GM12878 (cell line): ENCODE measurements around the gene CD68. TPM values are rescaled to one million over a fixed set of nuclear protein-coding genes. Genes with fewer than 3 reads are reported as not detected.

Experiments
- ATAC-seq: fragments of 200-7000 bp; cut with Tn5 transposase; 3 replicates; pipeline ENCODE4 v1.9.1; 2020; ENCODE audit warnings: mild to moderate bottlenecking, moderate library complexity
- BruUV-seq: library from RNA; stranded (reverse); fragments of 400-500 nt; replicated peaks from 2 replicates; lab custom pipeline; 2021; lab: Mats Ljungman, UMichigan
- CTCF ChIA-PET: fragments of 300-600 bp; sonication (Branson Sonifier 250); formaldehyde crosslinking; extraction: SDS; loops from one replicate; lab custom pipeline; 2021; ENCODE audit warnings: inconsistent platforms; lab: Yijun Ruan, JAX
- POLR2A ChIA-PET: fragments of 350-600 bp; formaldehyde crosslinking; extraction: SDS; loops from one replicate; lab custom pipeline; 2021; ENCODE audit warnings: inconsistent platforms; lab: Charles Lee
- RAD21 ChIA-PET: fragments of 300-600 bp; sonication (Branson Sonifier 250); formaldehyde crosslinking; loops from one replicate; lab custom pipeline; 2023; ENCODE audit warnings: antibody characterized with exemption; ENCODE audit not compliant: unreplicated experiment; lab: Charles Lee
- SMC1A ChIA-PET: fragments of 300-600 bp; sonication (Branson Sonifier 250); formaldehyde crosslinking; loops from one replicate; lab custom pipeline; 2023; ENCODE audit not compliant: unreplicated experiment, uncharacterized antibody; lab: Charles Lee
- DNase-seq: peaks from one replicate; pipeline ENCODE4 v3.0.0-alpha.2; 2011; ENCODE audit warnings: low read depth, low spot score
- FAIRE-seq: peaks from 3 replicates; lab custom pipeline; 2011; peaks lifted over from hg19 to GRCh38; lab: Jason Lieb, UNC
- H2AFZ ChIP-seq: 2 replicates; pipeline ENCODE4 v1.6.0; 2011; ENCODE audit warnings: low read depth, low read length, control low read depth; ENCODE audit not compliant: control insufficient read depth
- H3K27ac ChIP-seq: 2 replicates; pipeline ENCODE4 v1.5.1; 2011; ENCODE audit warnings: control low read depth; ENCODE audit not compliant: control insufficient read depth, insufficient read depth
- H3K27me3 ChIP-seq, 2 experiments: replicated peaks in 1 of 2; 2 replicates each; pipeline versions ENCODE4 v1.6.0 to v1.6.1; 2011; ENCODE audit warnings: low read length in 1 of 2; ENCODE audit not compliant: control insufficient read depth in 2 of 2, insufficient read depth in 2 of 2
- H3K36me3 ChIP-seq, 2 experiments: 2 replicates each; pipeline ENCODE4 v1.5.1; 2011; ENCODE audit warnings: low read length in 1 of 2; ENCODE audit not compliant: control insufficient read depth in 2 of 2, insufficient read depth in 2 of 2
- H3K4me1 ChIP-seq: 2 replicates; pipeline ENCODE4 v1.6.1; 2011; ENCODE audit warnings: mild to moderate bottlenecking, low read length, moderate library complexity, mixed read lengths; ENCODE audit not compliant: control insufficient read depth, insufficient read depth
- H3K4me2 ChIP-seq: 2 replicates; pipeline ENCODE4 v1.6.0; 2011; ENCODE audit warnings: control low read depth; ENCODE audit not compliant: control insufficient read depth, insufficient read depth
- H3K4me3 ChIP-seq: fragments of 200-600 bp; sonication (generic); 2 replicates; pipeline ENCODE4 v1.5.1; 2016
- H3K79me2 ChIP-seq: 2 replicates; pipeline ENCODE4 v1.6.0; 2011; ENCODE audit warnings: low read length; ENCODE audit not compliant: control insufficient read depth, insufficient read depth
- H3K9ac ChIP-seq: 2 replicates; pipeline ENCODE4 v1.8.0; 2011; ENCODE audit warnings: low read length, control low read depth, mixed read lengths; ENCODE audit not compliant: control insufficient read depth, insufficient read depth
- H3K9me3 ChIP-seq: replicated peaks from 3 replicates; pipeline ENCODE4 v1.5.1; 2011; ENCODE audit warnings: mild to moderate bottlenecking, low read length; ENCODE audit not compliant: control insufficient read depth, insufficient read depth
- H4K20me1 ChIP-seq: 2 replicates; pipeline ENCODE4 v1.6.0; 2011; ENCODE audit not compliant: control insufficient read depth, insufficient read depth
- BACH1 ChIP-seq: fragments of 450-650 bp; IDR thresholded peaks from 2 replicates; pipeline ENCODE4 v1.6.1; 2017; ENCODE audit warnings: mild to moderate bottlenecking, borderline replicate concordance
- BMI1 ChIP-seq: fragments of 450-650 bp; IDR thresholded peaks from 2 replicates; pipeline ENCODE4 v1.6.1; 2016; ENCODE audit warnings: mild to moderate bottlenecking, moderate library complexity, borderline replicate concordance
- MLLT1 ChIP-seq: fragments of 450-650 bp; IDR thresholded peaks from 2 replicates; pipeline ENCODE4 v1.6.1; 2016; ENCODE audit warnings: mild to moderate bottlenecking
- NR2C1 ChIP-seq: fragments of 450-650 bp; IDR thresholded peaks from 2 replicates; pipeline ENCODE4 v1.6.1; 2017; ENCODE audit warnings: antibody characterized with exemption, mild to moderate bottlenecking, moderate library complexity
- POLR2A ChIP-seq: IDR thresholded peaks from 2 replicates; pipeline ENCODE4 v1.6.1; 2011; ENCODE audit warnings: low read depth, mild to moderate bottlenecking, low read length
- RAD21 ChIP-seq: IDR thresholded peaks from 2 replicates; pipeline ENCODE4 v1.6.1; 2011; ENCODE audit warnings: mild to moderate bottlenecking, low read depth, low read length, moderate library complexity; ENCODE audit not compliant: insufficient read depth
- TAF1 ChIP-seq: IDR thresholded peaks from 2 replicates; pipeline ENCODE4 v1.6.1; 2011; ENCODE audit warnings: mild to moderate bottlenecking, low read depth, low read length, borderline replicate concordance
- WRNIP1 ChIP-seq: IDR thresholded peaks from 2 replicates; pipeline ENCODE4 v1.6.1; 2011; ENCODE audit warnings: low read depth, low read length, improper control_type of control experiment, borderline replicate concordance
- YBX1 ChIP-seq: fragments of 450-650 bp; IDR thresholded peaks from 2 replicates; pipeline ENCODE4 v1.6.1; 2016; ENCODE audit warnings: antibody characterized with exemption
- ZNF384 ChIP-seq: IDR thresholded peaks from 2 replicates; pipeline ENCODE4 v1.6.1; 2012; ENCODE audit warnings: low read depth, mild to moderate bottlenecking, low read length, improper control_type of control experiment, borderline replicate concordance
- WGBS: methylation state at CpG from one replicate; pipeline ENCODE4 v1.1.6; 2016; ENCODE audit warnings: low lambda C conversion rate; ENCODE audit not compliant: insufficient replicate concordance, insufficient coverage; ENCODE audit errors: missing lambda C conversion rate; 5-methylcytosine and 5-hydroxymethylcytosine counted together
- in situ Hi-C: fragments of 300-500 bp; cut with MboI; formaldehyde crosslinking; loops from 9 replicates; pipeline ENCODE4 v1.14.3; 2018; ENCODE audit warnings: mixed read lengths
- intact Hi-C: fragments of 100-400 bp; cut with micrococcal nuclease; formaldehyde crosslinking; loops from one replicate; pipeline ENCODE4 v1.14.2; 2022; ENCODE audit not compliant: unreplicated experiment
- polyA plus RNA-seq, 11 experiments: library from polyadenylated mRNA; depleted of rRNA in 4 of 11; unstranded in 6 of 11; stranded (reverse) in 5 of 11; fragments of >200 nt; fragmentation: Nextera tagmentation in 4 of 11; fragmentation: Illumina TruSeq in 1 of 11; extraction: Ambion mirVana in 4 of 11; extraction: Trizol in 1 of 11; gene quantifications; 1 replicate in 1 of 11; 2 replicates in 10 of 11; pipeline versions ENCODE4 v1.2.1 to v1.2.3, GENCODE V29; 2011 to 2016; ENCODE audit warnings: inconsistent platforms in 2 of 11, missing spikeins in 2 of 11, low read depth in 1 of 11
- total RNA-seq, 4 experiments: library from RNA; depleted of rRNA in 3 of 4; stranded (reverse); fragments of >200 nt in 3 of 4; fragmentation: Illumina TruSeq in 1 of 4; extraction: Trizol in 1 of 4; gene quantifications; 2 replicates each; pipeline versions ENCODE4 v1.2.1 to v1.2.3, GENCODE V29; 2013 to 2021

The CD68 gene
- total and polyA plus RNA-seq, 10 of the 15 experiments (the other 5 are each of a cell fraction or from before 2014, with no cell fraction given) = 2.6 to 6.9 (median 3.8) TPM

DNA sequence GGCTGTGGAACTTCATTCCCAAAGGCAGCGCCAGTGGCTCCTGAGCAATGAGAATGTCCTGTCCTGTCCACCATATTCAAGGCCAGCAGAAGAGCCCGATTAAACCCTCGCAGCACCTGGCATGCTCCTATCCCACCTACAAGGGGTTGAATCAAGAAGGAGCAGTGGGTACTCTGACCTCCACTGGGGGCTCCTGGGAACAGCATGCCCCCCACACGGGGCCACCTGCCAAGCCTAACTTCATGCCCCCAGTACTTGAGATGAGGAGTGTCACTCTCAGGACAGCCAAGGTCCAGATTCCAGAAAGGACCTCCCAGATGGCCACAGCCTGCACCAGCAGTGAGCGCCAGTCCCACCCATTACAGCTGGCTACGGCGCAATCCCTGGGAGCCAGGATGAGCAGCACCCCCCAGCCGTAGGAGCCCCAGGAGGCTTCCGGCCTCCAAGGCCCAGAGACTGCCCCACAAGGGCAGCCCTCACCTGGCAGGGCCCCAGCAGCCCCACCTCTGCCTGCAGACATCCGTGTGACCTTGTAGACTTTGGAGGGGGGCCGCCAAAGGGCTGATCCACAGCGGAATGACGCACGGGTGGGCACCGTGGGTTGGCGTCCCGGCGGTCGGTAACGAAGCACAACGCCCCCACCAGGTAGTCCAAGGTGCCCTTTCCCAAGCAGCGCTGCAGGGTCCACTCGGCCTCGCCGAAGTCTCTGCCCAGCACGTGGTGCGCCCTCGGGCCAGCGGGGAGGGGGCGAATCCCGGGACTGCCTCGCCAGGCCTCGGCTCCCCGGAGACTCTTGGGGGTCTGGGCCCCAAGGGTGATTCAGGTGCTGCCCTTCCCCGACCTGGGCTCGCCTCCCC is 3.2 kb downstream of the CD68 start:
- 97% methylated on average over 24 of the region's 36 CpGs for WGBS
- ChIA-PET RAD21 (interaction anchor here (1.4 to 4.0 kb wide), 5 partner anchors 9 to 146 kb away, joined by 6 to 43 read pairs (median 9); partner anchors contain the start of genes FXR2, SENP3, TP53 and WRAP53), POLR2A (interaction anchor here (1.4 to 3.6 kb wide), 3 partner anchors 9 to 104 kb away, joined by 9 to 39 read pairs (median 31); partner anchors contain the start of genes SAT2, TP53 and WRAP53), SMC1A (interaction anchor here (1.0 to 4.6 kb wide), 5 partner anchors 7 to 104 kb away, joined by 3 to 42 read pairs (median 6); partner anchors contain the start of genes TP53 and WRAP53)
- Histone ChIP-seq H3K27me3 (no peaks in the 10 kb centered on the region), H3K36me3 (peaks cover 9 to 17% of the 10 kb centered on the region in 2 experiments; a peak in 3 of 4 replicates), H3K9ac (peak overlapping the region; percentile 100), H3K4me3 (peak overlapping the region; percentile 75; the same call in 1 of the 2 replicates), H3K4me1 (peaks cover 42% of the 10 kb centered on the region), H3K27ac (peak overlapping the region; percentile 99), H2AFZ (no peak overlapping the region), H4K20me1 (no peaks in the 10 kb centered on the region; the same call in 1 of the 2 replicates), H3K9me3 (no peaks in the 10 kb centered on the region)
- in situ Hi-C loops = no loop called here
- ATAC-seq (no peak), FAIRE-seq (no peak)
- intact Hi-C loops = loop anchor here (5.0 kb wide), 1 partner anchor 35 kb away; no protein-coding TSS in a partner anchor
- BruUV-seq = no TSS peak
- TF ChIP-seq ZNF384 (no peak), BACH1 (0 out of 2 replicates have a peak, but pooled peaks have one; percentile 31), MLLT1 (0 out of 2 replicates have a peak, but pooled peaks have one; percentile 8), TAF1 (no peak), POLR2A (peak; percentile 19; the same call in 1 of the 2 replicates), WRNIP1 (no peak), NR2C1 (no peak), YBX1 (no peak), BMI1 (no peak), RAD21 (no peak)
- TF ChIP-seq, all 136 proteins: peak for 3
- Histone ChIP-seq H3K4me2 (peak overlapping the region; percentile 91), H3K79me2 (peaks cover 36% of the 10 kb centered on the region)
- CTCF ChIA-PET = interaction anchor here (0.8 to 3.8 kb wide), 5 partner anchors 22 to 104 kb away, joined by 3 to 46 read pairs (median 11); partner anchors contain the start of genes SENP3, TNFSF12, TNFSF13 and TP53
- DNase-seq = no peak
